AG04450 (cell line): Measurements from ENCODE around the gene UFSP1. TPM values are rescaled to one million over a fixed set of nuclear protein-coding genes. Genes with fewer than 3 reads are reported as not detected.

Source experiments
- CTCF ChIA-PET: fragments of 300-600, 350-600 bp; formaldehyde crosslinking; extraction: SDS; loops from one replicate; lab custom pipeline; 2022; ENCODE audit warnings: antibody characterized with exemption, inconsistent platforms; lab: Charles Lee
- POLR2A ChIA-PET: fragments of 350-600 bp; formaldehyde crosslinking; extraction: SDS; loops from one replicate; lab custom pipeline; 2021; ENCODE audit warnings: antibody characterized with exemption, inconsistent platforms; lab: Yijun Ruan, JAX
- DNase-seq: peaks from one replicate; pipeline ENCODE4 v3.0.0-alpha.2; 2011; ENCODE audit warnings: low read depth, low spot score
- H3K27ac ChIP-seq: one replicate; pipeline ENCODE4 v1.5.1; 2012; ENCODE audit warnings: low read depth, low read length, control low read depth
- H3K27me3 ChIP-seq: one replicate; pipeline ENCODE4 v1.6.0; 2012; ENCODE audit warnings: low read length; ENCODE audit not compliant: control insufficient read depth, insufficient read depth
- H3K4me3 ChIP-seq: 2 replicates; pipeline ENCODE4 v1.5.1; 2011; ENCODE audit warnings: mild to moderate bottlenecking, low read depth, low read length, control low read depth
- H3K9me3 ChIP-seq: 2 replicates; pipeline ENCODE4 v1.5.1; 2012; ENCODE audit warnings: low read length; ENCODE audit not compliant: control insufficient read depth, insufficient read depth
- CTCF ChIP-seq: IDR thresholded peaks from 2 replicates; pipeline ENCODE4 v1.5.1; 2011; ENCODE audit warnings: low read depth, low read length, control low read depth, inconsistent platforms
- polyA plus RNA-seq: library from polyadenylated mRNA; depleted of rRNA; stranded (reverse); fragments of >200 nt; gene quantifications from 2 replicates; pipeline ENCODE4 v1.2.3, GENCODE V29; 2011; rRNA removed
- small RNA-seq: library from RNA; depleted of rRNA; stranded (forward); fragments of <200 nt; gene quantifications from one replicate; pipeline ENCODE3, GENCODE V24; 2012; ENCODE audit warnings: low read depth; ENCODE audit not compliant: insufficient read length

UFSP1 gene
- polyA plus RNA-seq, 1 experiment = 0.48 TPM

GRCh38 chr7:100852048-100852872 is 37.3 kb downstream of the UFSP1 start, which contains the start of gene SLC12A9:
TSS of gene SLC12A9 (plus strand) at chr7:100852713. CDS start at chr7:100854198, 1,485 bp downstream.
- Histone ChIP-seq H3K4me3 (peak within 1 kb of the TSS; percentile 83), H3K9me3 (no peaks in the 10 kb centered on the region), H3K27me3 (no peaks in the 10 kb centered on the region), H3K27ac (no peak within 1 kb of the TSS)
- peak; percentile 73 for DNase-seq
- POLR2A ChIA-PET = interaction anchor here (0.6 to 3.3 kb wide), 16 partner anchors 15 to 292 kb away, joined by 3 to 17 read pairs (median 4); partner anchors contain the start of genes EPHB4, EPO, POP7 and SRRT
- TF ChIP-seq CTCF = peak; percentile 89
- CTCF ChIA-PET = interaction anchor here (0.6 to 5.3 kb wide), 42 partner anchors 10 to 387 kb away, joined by 3 to 165 read pairs (median 4); partner anchors contain the start of genes EPHB4, EPO, FBXO24 and MOSPD3

- no peak for DNase-seq
- Histone ChIP-seq H3K9me3 (no peaks in the 10 kb centered on the region), H3K27ac (no peak overlapping the region), H3K27me3 (no peaks in the 10 kb centered on the region), H3K4me3 (no peak overlapping the region)
- TF ChIP-seq CTCF = no peak
- POLR2A ChIA-PET = interaction anchor here (0.6 kb wide), 1 partner anchor 15 kb away, joined by 3 read pairs; no protein-coding TSS in a partner anchor
- CTCF ChIA-PET = interaction anchor here (0.6 kb wide), 1 partner anchor 283 kb away, joined by 3 read pairs; no protein-coding TSS in a partner anchor
These were observed 42.2 kb downstream of the UFSP1 start for GRCh38 chr7:100847360-100847759.

- ChIA-PET CTCF (interaction anchor here (2.4 kb wide), 1 partner anchor 135 kb away, joined by 14 read pairs; the partner anchor contains the start of gene POP7), POLR2A (interaction anchor here (0.6 kb wide), 1 partner anchor 49 kb away, joined by 3 read pairs; no protein-coding TSS in a partner anchor)
- DNase-seq = no peak
- Histone ChIP-seq H3K27ac (no peak overlapping the region), H3K4me3 (no peak overlapping the region), H3K27me3 (no peaks in the 10 kb centered on the region), H3K9me3 (no peaks in the 10 kb centered on the region; the same call in 1 of the 2 replicates)
- TF ChIP-seq CTCF = no peak
These were observed 48.9 kb downstream of the UFSP1 start for GRCh38 chr7:100840470-100841100.

GRCh38 chr7:100839361-100839760 is 50.2 kb downstream of the UFSP1 start:
- no peak overlapping the region for H3K27ac ChIP-seq
- POLR2A ChIA-PET = no interaction called here
- no peak for DNase-seq
- no peak overlapping the region for H3K4me3 ChIP-seq
- no peaks in the 10 kb centered on the region for H3K27me3 ChIP-seq
- H3K9me3 ChIP-seq = no peaks in the 10 kb centered on the region; the same call in 1 of the 2 replicates
- CTCF ChIA-PET = interaction anchor here (0.6 kb wide), 1 partner anchor 362 kb away, joined by 4 read pairs; no protein-coding TSS in a partner anchor
- no peak for TF ChIP-seq CTCF

Small RNA genes within 50 kb of the gene (small RNA-seq; reads per million reads assigned to genes)
- gene RN7SL549P (not detected), gene RPS29P15 (not detected)

Other genes with a start within 250 kb of the UFSP1 start
- 0.05 and 0.06 TPM in 2 replicates for gene TFR2, start 248.2 kb downstream of the UFSP1 start, polyA plus RNA-seq
- not detected in 2 replicates for gene ACTL6B, start 233.3 kb downstream of the UFSP1 start, polyA plus RNA-seq
- 68.4 and 114 TPM in 2 replicates for gene GNB2, start 216.0 kb downstream of the UFSP1 start, polyA plus RNA-seq
- 4.4 and 5.2 TPM in 2 replicates for gene GIGYF1, start 195.5 kb downstream of the UFSP1 start, polyA plus RNA-seq
- 17.7 and 20.0 TPM in 2 replicates for gene POP7, start 183.6 kb downstream of the UFSP1 start, polyA plus RNA-seq
- not detected in 2 replicates for gene EPO, start 169.2 kb downstream of the UFSP1 start, polyA plus RNA-seq
- gene ZAN, start 156.1 kb downstream of the UFSP1 start, polyA plus RNA-seq = not detected in 2 replicates
- gene EPHB4, start 62.2 kb downstream of the UFSP1 start, polyA plus RNA-seq = 43.8 and 46.5 TPM in 2 replicates
- 10.8 and 11.2 TPM in 2 replicates for gene SLC12A9, start 37.0 kb downstream of the UFSP1 start, polyA plus RNA-seq
- 65.9 and 67.3 TPM in 2 replicates for gene TRIP6, start 22.3 kb downstream of the UFSP1 start, polyA plus RNA-seq
- 42.4 and 51.8 TPM in 2 replicates for gene SRRT, start 14.6 kb downstream of the UFSP1 start, polyA plus RNA-seq
- gene ACHE, start 6.2 kb upstream of the UFSP1 start, polyA plus RNA-seq = 0.24 and 0.35 TPM in 2 replicates
- not detected in 2 replicates for gene MUC3A, start 59.8 kb upstream of the UFSP1 start, polyA plus RNA-seq
- 1.8 and 2.8 TPM in 2 replicates for gene MUC12, start 79.8 kb upstream of the UFSP1 start, polyA plus RNA-seq
- gene MUC17, start 130.4 kb upstream of the UFSP1 start, polyA plus RNA-seq = not detected in 2 replicates
- 4.0 and 5.3 TPM in 2 replicates for gene TRIM56, start 195.8 kb upstream of the UFSP1 start, polyA plus RNA-seq
- 356 and 417 TPM in 2 replicates for gene SERPINE1, start 237.4 kb upstream of the UFSP1 start, polyA plus RNA-seq